Measurements from ENCODE around the gene KMT5C. TPM values are rescaled to one million over a fixed set of nuclear protein-coding genes. Genes with fewer than 3 reads are reported as not detected.

Gene KMT5C
- total RNA-seq, 1 donor from 2014 or later: 68.4 TPM

DNA sequence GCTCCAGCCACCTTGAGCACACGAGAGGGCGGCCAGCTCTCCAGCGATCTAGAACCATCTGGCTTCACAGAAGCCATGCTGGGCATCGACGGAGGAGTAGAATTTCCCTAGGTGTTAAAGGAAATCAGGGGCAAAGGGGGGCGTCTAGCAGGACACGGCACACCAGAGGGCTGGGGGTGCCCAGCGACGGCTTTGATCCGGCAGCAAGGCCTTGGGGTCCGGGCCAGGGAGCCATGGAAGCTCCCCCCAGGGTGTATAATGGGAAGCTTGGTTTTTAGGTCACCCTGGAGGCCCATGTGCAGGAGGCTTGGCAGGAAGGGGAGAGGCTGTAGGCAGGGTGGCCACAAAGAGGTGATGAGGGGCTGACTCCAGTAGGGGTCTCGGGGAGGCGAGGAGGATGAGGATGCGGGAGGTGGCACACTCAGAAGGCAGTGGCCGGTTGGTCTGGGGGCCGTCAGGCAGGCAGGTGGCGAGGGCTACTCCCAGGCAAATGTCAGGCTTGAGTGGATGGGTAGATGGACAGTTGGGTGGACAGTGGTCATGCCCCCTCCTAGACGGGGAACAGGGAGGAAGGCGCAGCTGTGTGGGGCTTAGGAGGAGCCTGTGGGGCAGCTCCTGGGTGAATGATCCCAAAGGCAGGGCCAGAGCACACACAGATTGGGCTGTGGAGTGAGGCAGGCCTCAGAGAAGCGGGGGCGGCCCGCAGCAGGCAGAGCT, 5.6 kb downstream of the KMT5C start:
- no peaks in the 10 kb centered on the region for H3K27me3 Mint-ChIP-seq
- no peak for DNase-seq (ENCODE audit: low spot score, unreplicated experiment)
- H3K36me3 Mint-ChIP-seq (ENCODE audit: insufficient read depth): peaks cover 10% of the 10 kb centered on the region
- peaks cover 11% of the 10 kb centered on the region for H3K4me1 Mint-ChIP-seq (ENCODE audit: low read depth)
- no peak overlapping the region for H3K27ac Mint-ChIP-seq
- H3K9me3 Mint-ChIP-seq (ENCODE audit: low read depth): no peaks in the 10 kb centered on the region
- H3K4me3 Mint-ChIP-seq (ENCODE audit: low read depth): no peak overlapping the region
- TF ChIP-seq, protein P1, sequence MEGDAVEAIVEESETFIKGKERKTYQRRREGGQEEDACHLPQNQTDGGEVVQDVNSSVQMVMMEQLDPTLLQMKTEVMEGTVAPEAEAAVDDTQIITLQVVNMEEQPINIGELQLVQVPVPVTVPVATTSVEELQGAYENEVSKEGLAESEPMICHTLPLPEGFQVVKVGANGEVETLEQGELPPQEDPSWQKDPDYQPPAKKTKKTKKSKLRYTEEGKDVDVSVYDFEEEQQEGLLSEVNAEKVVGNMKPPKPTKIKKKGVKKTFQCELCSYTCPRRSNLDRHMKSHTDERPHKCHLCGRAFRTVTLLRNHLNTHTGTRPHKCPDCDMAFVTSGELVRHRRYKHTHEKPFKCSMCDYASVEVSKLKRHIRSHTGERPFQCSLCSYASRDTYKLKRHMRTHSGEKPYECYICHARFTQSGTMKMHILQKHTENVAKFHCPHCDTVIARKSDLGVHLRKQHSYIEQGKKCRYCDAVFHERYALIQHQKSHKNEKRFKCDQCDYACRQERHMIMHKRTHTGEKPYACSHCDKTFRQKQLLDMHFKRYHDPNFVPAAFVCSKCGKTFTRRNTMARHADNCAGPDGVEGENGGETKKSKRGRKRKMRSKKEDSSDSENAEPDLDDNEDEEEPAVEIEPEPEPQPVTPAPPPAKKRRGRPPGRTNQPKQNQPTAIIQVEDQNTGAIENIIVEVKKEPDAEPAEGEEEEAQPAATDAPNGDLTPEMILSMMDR (IDR thresholded peaks at IDR 0.05; ENCODE audit: unreplicated experiment): no peak

DNA sequence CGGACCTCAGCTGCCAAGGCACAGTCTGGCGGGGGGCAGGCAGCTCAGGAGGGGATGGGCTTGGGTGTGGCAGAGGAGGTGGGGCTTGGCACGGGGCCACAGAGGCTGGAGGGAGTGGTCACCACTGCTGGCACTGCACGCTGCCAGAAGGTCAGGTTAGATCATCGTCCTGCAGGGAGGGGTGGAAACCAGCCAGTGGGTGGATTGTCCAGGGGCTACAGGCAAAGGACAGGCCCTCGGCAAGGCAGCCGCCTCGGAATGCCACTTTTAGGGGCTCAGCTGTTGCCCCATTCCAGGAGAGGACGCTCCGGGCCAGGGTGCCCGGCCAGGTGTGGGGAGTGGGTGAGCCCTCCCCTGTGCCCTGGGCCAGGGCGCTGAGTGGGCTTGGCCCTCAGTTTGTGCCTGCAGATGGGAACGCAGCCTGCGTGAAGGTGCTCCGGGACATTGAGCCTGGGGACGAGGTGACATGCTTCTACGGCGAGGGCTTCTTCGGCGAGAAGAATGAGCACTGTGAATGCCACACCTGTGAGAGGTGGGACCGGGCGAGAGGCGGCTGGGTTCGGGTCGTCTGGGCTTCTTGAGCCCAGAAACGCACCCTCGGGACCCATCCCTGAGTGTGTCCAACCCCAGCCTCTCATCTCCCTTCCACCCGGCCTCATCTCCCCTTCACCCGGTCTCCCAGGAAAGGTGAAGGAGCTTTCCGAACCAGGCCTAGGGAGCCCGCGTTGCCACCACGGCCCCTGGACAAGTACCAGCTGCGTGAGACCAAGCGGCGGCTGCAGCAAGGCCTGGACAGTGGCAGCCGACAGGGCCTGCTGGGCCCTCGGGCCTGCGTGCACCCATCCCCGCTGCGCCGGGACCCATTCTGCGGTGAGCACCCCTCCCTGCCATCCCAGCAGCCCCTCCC, 6.4 kb downstream of the KMT5C start:
- no peak overlapping the region for H3K27ac Mint-ChIP-seq
- peaks cover 11% of the 10 kb centered on the region for H3K4me1 Mint-ChIP-seq (ENCODE audit: low read depth)
- H3K9me3 Mint-ChIP-seq (ENCODE audit: low read depth): no peaks in the 10 kb centered on the region
- H3K27me3 Mint-ChIP-seq: peaks cover 8% of the 10 kb centered on the region
- H3K4me3 Mint-ChIP-seq (ENCODE audit: low read depth): no peak overlapping the region
- no peak for DNase-seq (ENCODE audit: low spot score, unreplicated experiment)
- TF ChIP-seq, protein P1 (IDR thresholded peaks at IDR 0.05; ENCODE audit: unreplicated experiment): no peak
- H3K36me3 Mint-ChIP-seq (ENCODE audit: insufficient read depth): peaks cover 10% of the 10 kb centered on the region

DNA sequence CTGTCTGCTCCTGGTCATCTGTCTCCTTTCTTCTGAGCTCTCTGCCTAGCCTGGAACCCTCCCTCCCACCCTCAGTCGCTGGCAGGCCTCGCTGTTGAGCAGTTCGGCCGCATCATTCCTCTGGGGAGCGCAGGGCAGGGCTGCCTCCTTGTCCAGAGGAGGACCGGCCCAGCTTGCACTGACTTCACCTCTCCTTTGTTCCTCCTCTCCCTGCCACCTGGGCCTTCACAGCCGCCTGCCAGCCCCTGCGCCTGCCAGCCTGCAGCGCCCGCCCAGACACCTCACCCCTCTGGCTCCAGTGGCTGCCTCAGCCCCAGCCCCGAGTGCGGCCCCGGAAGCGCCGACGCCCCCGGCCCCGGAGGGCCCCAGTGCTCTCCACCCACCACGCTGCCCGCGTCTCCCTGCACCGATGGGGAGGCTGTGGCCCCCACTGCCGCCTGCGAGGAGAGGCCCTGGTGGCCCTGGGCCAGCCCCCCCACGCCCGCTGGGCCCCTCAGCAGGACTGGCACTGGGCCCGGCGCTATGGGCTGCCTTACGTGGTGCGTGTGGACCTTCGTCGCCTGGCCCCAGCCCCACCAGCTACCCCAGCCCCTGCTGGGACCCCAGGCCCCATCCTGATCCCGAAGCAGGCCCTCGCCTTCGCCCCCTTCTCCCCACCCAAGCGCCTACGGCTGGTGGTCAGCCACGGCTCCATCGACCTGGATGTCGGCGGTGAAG, 7.2 kb downstream of the KMT5C start:
- Mint-ChIP-seq H3K4me1 (ENCODE audit: low read depth) (peaks cover 6% of the 10 kb centered on the region), H3K9me3 (ENCODE audit: low read depth) (no peaks in the 10 kb centered on the region), H3K4me3 (ENCODE audit: low read depth) (no peak overlapping the region), H3K36me3 (ENCODE audit: insufficient read depth) (peaks cover 8% of the 10 kb centered on the region), H3K27me3 (peaks cover 16% of the 10 kb centered on the region), H3K27ac (no peak overlapping the region)
- TF ChIP-seq, protein P1 (IDR thresholded peaks at IDR 0.05; ENCODE audit: unreplicated experiment): no peak
- no peak for DNase-seq (ENCODE audit: low spot score, unreplicated experiment)

DNA sequence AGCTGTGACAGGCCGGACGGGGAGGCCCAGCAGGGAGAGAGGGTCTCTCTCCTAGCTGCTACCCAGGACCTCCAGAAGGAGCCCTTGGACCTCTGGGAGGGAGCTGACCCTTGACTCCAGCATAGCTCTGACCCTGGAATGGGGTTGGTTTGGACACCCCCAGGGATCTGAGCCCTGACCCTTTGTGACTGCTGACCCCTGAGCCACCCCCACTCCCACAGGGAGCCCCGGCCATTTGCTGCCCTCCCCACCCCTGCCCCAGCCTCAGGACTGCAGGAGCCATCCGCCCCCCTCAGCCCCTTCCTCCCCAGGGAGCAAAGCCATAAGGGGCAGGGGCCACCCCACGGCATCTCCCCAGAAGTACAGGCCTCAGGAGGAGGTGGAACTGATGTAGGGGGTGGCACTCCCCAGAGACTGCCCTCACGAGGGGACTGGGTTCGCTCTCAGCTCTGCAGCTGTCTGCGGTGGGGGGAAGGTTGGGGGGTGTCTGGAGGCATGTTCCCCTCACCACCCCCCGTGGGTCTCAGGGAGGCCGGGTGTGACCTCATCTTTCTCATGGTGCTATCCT, 7.8 kb downstream of the KMT5C start:
- peaks cover 23% of the 10 kb centered on the region for H3K27me3 Mint-ChIP-seq
- no peak overlapping the region for H3K4me3 Mint-ChIP-seq (ENCODE audit: low read depth)
- TF ChIP-seq, protein P1 (IDR thresholded peaks at IDR 0.05; ENCODE audit: unreplicated experiment): no peak
- H3K36me3 Mint-ChIP-seq (ENCODE audit: insufficient read depth): peaks cover 8% of the 10 kb centered on the region
- H3K27ac Mint-ChIP-seq: no peak overlapping the region
- peaks cover 6% of the 10 kb centered on the region for H3K4me1 Mint-ChIP-seq (ENCODE audit: low read depth)
- no peak for DNase-seq (ENCODE audit: low spot score, unreplicated experiment)
- H3K9me3 Mint-ChIP-seq (ENCODE audit: low read depth): no peaks in the 10 kb centered on the region

Data from progenitor cell of endocrine pancreas (in vitro differentiated cells).